Measurements from ENCODE around the gene COX7C. TPM values are rescaled to one million over a fixed set of nuclear protein-coding genes. Genes with fewer than 3 reads are reported as not detected.

The COX7C gene
- total and polyA plus RNA-seq, 2 experiments from 2014 or later = 145 to 424 TPM

GRCh38 chr5:86572825-86573517 lies 44.8 kb upstream of the COX7C start:
- H3K27me3 ChIP-seq (replicated peaks; ENCODE audit: insufficient read depth) = no peaks in the 10 kb centered on the region
- in situ Hi-C loops (cut with MboI) = no loop called here
- H3K9ac ChIP-seq = no peak overlapping the region
- no peak overlapping the region for H3K4me2 ChIP-seq (ENCODE audit: unreplicated experiment)
- H3K9me2 ChIP-seq (ENCODE audit: insufficient read depth) = no peaks in the 10 kb centered on the region
- no peak overlapping the region for H3K27ac ChIP-seq
- no peak for TF ChIP-seq EZH2 (IDR thresholded peaks at IDR 0.05; ENCODE audit: insufficient read depth, poor library complexity, severe bottlenecking)
- no peak for TF ChIP-seq EZH2phosphoT487 (IDR thresholded peaks at IDR 0.05; ENCODE audit: insufficient read depth, low read depth)
- 36 to 38% methylated on average over 7 of the region's 7 CpGs for WGBS, 2 experiments (ENCODE audit: low coverage in 1 of 2, low lambda C conversion rate in 2 of 2, missing lambda C conversion rate in 2 of 2)
- no peak for DNase-seq
- no peaks in the 10 kb centered on the region for H4K20me1 ChIP-seq (ENCODE audit: insufficient read depth)
- no peaks in the 10 kb centered on the region for H3K36me3 ChIP-seq (ENCODE audit: low read depth)
- no peak overlapping the region for H2AFZ ChIP-seq
- H3F3A ChIP-seq (ENCODE audit: insufficient read depth) = no peaks in the 10 kb centered on the region
- H3K79me2 ChIP-seq (ENCODE audit: insufficient read depth) = no peaks in the 10 kb centered on the region
- H3K4me3 ChIP-seq = no peak overlapping the region
- H3K9me3 ChIP-seq (ENCODE audit: low read depth) = no peaks in the 10 kb centered on the region
- H3K4me1 ChIP-seq (ENCODE audit: insufficient read depth) = no peaks in the 10 kb centered on the region

DNA sequence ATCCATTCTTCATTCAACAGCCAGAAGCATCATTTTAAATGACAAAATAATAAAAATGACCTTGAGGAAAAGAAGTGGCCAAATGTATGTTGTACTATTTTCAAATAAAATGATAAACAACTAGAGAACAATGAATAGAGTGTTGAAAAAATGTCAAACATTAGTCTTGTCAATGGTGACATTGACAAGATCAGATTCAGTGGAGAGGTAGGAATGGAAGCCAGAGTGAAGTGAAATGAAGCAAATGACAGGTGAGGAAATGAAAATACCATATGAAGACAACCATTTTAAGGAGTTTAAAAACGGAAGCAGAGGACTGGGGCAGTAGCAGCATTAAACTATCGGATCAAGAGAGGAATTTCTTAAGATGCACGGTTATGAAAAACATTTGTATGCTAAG lies 38.2 kb upstream of the COX7C start:
- Histone ChIP-seq H2AFZ (no peak overlapping the region), H3K4me2 (ENCODE audit: unreplicated experiment) (no peak overlapping the region), H3K27me3 (replicated peaks; ENCODE audit: insufficient read depth) (no peaks in the 10 kb centered on the region), H3F3A (ENCODE audit: insufficient read depth) (no peaks in the 10 kb centered on the region), H3K9me2 (ENCODE audit: insufficient read depth) (no peaks in the 10 kb centered on the region), H3K9me3 (ENCODE audit: low read depth) (no peaks in the 10 kb centered on the region), H3K36me3 (ENCODE audit: low read depth) (no peaks in the 10 kb centered on the region), H3K79me2 (ENCODE audit: insufficient read depth) (no peaks in the 10 kb centered on the region), H4K20me1 (ENCODE audit: insufficient read depth) (no peaks in the 10 kb centered on the region), H3K9ac (no peak overlapping the region), H3K4me3 (no peak overlapping the region), H3K4me1 (ENCODE audit: insufficient read depth) (no peaks in the 10 kb centered on the region), H3K27ac (no peak overlapping the region)
- TF ChIP-seq EZH2phosphoT487 (IDR thresholded peaks at IDR 0.05; ENCODE audit: insufficient read depth, low read depth) (no peak), EZH2 (IDR thresholded peaks at IDR 0.05; ENCODE audit: insufficient read depth, poor library complexity, severe bottlenecking) (no peak)
- no peak for DNase-seq
- 12 to 17% methylated on average over 3 of the region's 3 CpGs for WGBS, 2 experiments (ENCODE audit: low coverage in 1 of 2, low lambda C conversion rate in 2 of 2, missing lambda C conversion rate in 2 of 2)
- in situ Hi-C loops (cut with MboI) = no loop called here

- H3K9me3 ChIP-seq (ENCODE audit: low read depth) = no peaks in the 10 kb centered on the region
- H3K4me2 ChIP-seq (ENCODE audit: unreplicated experiment) = no peak overlapping the region
- H3K36me3 ChIP-seq (ENCODE audit: low read depth) = no peaks in the 10 kb centered on the region
- no peaks in the 10 kb centered on the region for H3F3A ChIP-seq (ENCODE audit: insufficient read depth)
- no peak overlapping the region for H3K27ac ChIP-seq
- H3K4me1 ChIP-seq (ENCODE audit: insufficient read depth) = no peaks in the 10 kb centered on the region
- TF ChIP-seq EZH2 (IDR thresholded peaks at IDR 0.05; ENCODE audit: insufficient read depth, poor library complexity, severe bottlenecking) (no peak), EZH2phosphoT487 (IDR thresholded peaks at IDR 0.05; ENCODE audit: insufficient read depth, low read depth) (no peak)
- DNase-seq = no peak
- H3K4me3 ChIP-seq = no peak overlapping the region
- in situ Hi-C loops (cut with MboI) = no loop called here
- H2AFZ ChIP-seq = no peak overlapping the region
- H3K79me2 ChIP-seq (ENCODE audit: insufficient read depth) = no peaks in the 10 kb centered on the region
- H3K9me2 ChIP-seq (ENCODE audit: insufficient read depth) = no peaks in the 10 kb centered on the region
- H4K20me1 ChIP-seq (ENCODE audit: insufficient read depth) = no peaks in the 10 kb centered on the region
- no peaks in the 10 kb centered on the region for H3K27me3 ChIP-seq (replicated peaks; ENCODE audit: insufficient read depth)
- H3K9ac ChIP-seq = no peak overlapping the region
Observed at GRCh38 chr5:86596476-86596875, 21.3 kb upstream of the COX7C start.

DNA sequence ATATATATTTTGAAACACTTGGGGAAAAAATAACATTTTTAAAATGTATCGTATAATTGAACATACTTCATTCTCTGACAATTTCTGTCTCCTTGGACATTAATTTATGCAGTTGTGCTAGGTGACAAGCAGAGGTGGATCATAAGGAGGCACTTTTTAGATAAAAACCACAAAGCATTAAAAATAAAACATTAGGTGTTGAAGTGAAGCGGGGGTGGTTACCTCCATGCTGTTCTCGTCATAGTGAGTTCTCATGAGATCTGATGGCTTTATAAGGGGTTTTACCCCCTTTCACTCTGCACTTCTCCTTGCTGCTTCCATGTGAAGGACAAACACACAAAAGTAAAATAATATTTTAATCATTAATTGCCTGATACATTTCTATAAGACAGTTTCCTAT lies 11.9 kb upstream of the COX7C start:
- no peak for DNase-seq
- Histone ChIP-seq H3K36me3 (ENCODE audit: low read depth) (no peaks in the 10 kb centered on the region), H3F3A (ENCODE audit: insufficient read depth) (no peaks in the 10 kb centered on the region), H3K4me2 (ENCODE audit: unreplicated experiment) (no peak overlapping the region), H2AFZ (no peak overlapping the region), H3K9me2 (ENCODE audit: insufficient read depth) (no peaks in the 10 kb centered on the region), H3K9ac (no peak overlapping the region), H3K4me1 (ENCODE audit: insufficient read depth) (no peaks in the 10 kb centered on the region), H3K27me3 (replicated peaks; ENCODE audit: insufficient read depth) (no peaks in the 10 kb centered on the region), H3K9me3 (ENCODE audit: low read depth) (no peaks in the 10 kb centered on the region), H3K4me3 (no peak overlapping the region), H4K20me1 (ENCODE audit: insufficient read depth) (no peaks in the 10 kb centered on the region), H3K79me2 (ENCODE audit: insufficient read depth) (no peaks in the 10 kb centered on the region), H3K27ac (no peak overlapping the region)
- no peak for TF ChIP-seq EZH2phosphoT487 (IDR thresholded peaks at IDR 0.05; ENCODE audit: insufficient read depth, low read depth)
- no peak for TF ChIP-seq EZH2 (IDR thresholded peaks at IDR 0.05; ENCODE audit: insufficient read depth, poor library complexity, severe bottlenecking)
- WGBS, 2 experiments (ENCODE audit: low coverage in 1 of 2, low lambda C conversion rate in 2 of 2, missing lambda C conversion rate in 2 of 2) = 53 to 59% methylated on average over 3 of the region's 3 CpGs
- in situ Hi-C loops (cut with MboI) = no loop called here

DNA sequence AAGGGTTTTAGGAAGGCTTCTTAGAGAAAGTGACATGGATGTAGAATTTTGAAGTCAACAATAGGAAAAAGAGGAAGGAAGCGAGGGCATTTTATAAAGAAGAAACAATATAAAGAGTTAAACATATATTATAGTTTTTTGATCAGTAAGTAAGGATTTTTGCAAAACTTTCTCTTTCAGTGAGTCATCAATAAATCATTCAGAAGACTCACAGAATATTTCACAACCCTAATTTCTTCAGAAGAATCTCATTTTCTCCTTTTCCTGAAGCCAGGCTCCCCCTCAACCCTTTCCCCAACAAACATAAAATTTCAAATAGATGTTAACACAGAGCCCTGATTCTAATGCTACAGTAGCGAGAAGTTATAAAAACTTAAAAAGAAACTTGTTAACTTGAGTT lies 4.3 kb upstream of the COX7C start:
- in situ Hi-C loops (cut with MboI) = no loop called here
- no peak overlapping the region for H3K9ac ChIP-seq
- no peaks in the 10 kb centered on the region for H3K9me3 ChIP-seq (ENCODE audit: low read depth)
- TF ChIP-seq EZH2phosphoT487 (IDR thresholded peaks at IDR 0.05; ENCODE audit: insufficient read depth, low read depth) (no peak), EZH2 (IDR thresholded peaks at IDR 0.05; ENCODE audit: insufficient read depth, poor library complexity, severe bottlenecking) (no peak)
- H3K4me1 ChIP-seq (ENCODE audit: insufficient read depth) = peaks cover under 1% of the 10 kb centered on the region; the same call in 1 of the 2 replicates
- no peak overlapping the region for H3K4me3 ChIP-seq
- DNase-seq = peak; percentile 38
- H2AFZ ChIP-seq = no peak overlapping the region
- H3K27me3 ChIP-seq (replicated peaks; ENCODE audit: insufficient read depth) = no peaks in the 10 kb centered on the region
- no peaks in the 10 kb centered on the region for H3K36me3 ChIP-seq (ENCODE audit: low read depth)
- no peaks in the 10 kb centered on the region for H4K20me1 ChIP-seq (ENCODE audit: insufficient read depth)
- no peak overlapping the region for H3K27ac ChIP-seq
- H3F3A ChIP-seq (ENCODE audit: insufficient read depth) = no peaks in the 10 kb centered on the region
- WGBS, 2 experiments (ENCODE audit: low coverage in 1 of 2, low lambda C conversion rate in 2 of 2, missing lambda C conversion rate in 2 of 2) = 62% methylated on average over 2 of the region's 2 CpGs
- no peaks in the 10 kb centered on the region for H3K9me2 ChIP-seq (ENCODE audit: insufficient read depth)
- peaks cover 7% of the 10 kb centered on the region for H3K79me2 ChIP-seq (ENCODE audit: insufficient read depth)
- H3K4me2 ChIP-seq (ENCODE audit: unreplicated experiment) = no peak overlapping the region

Measured in GM23248 (cell line).